Heart left ventricle (tissue), 16 donors: ENCODE results near the gene CTSE. TPM values are rescaled to one million over a fixed set of nuclear protein-coding genes. Genes with fewer than 3 reads are reported as not detected.

Experiments
- ATAC-seq, 4 donors: fragments of 200-7000 bp; cut with Tn5 transposase; one replicate each; pipeline ENCODE4 v1.9.1; 2020 to 2022; ENCODE audit warnings: moderate library complexity in 4 of 4, mild to moderate bottlenecking in 3 of 4, moderate number of reproducible peaks in 1 of 4
- DNase-seq, 5 donors: peaks; one replicate each; pipeline ENCODE4 v3.0.0-alpha.2; 2020
- H3K27ac ChIP-seq, 12 donors: fragments of 200-600 bp; sonication (generic) in 4 of 12; one replicate each; pipeline versions ENCODE4 v1.5.0 to v1.8.0; 2016 to 2022; ENCODE audit warnings: mild to moderate bottlenecking in 2 of 12
- H3K27me3 ChIP-seq, 9 donors: fragments of 200-600 bp; sonication (generic) in 2 of 9; one replicate each; pipeline versions ENCODE4 v1.5.1 to v1.8.0; 2016 to 2022; ENCODE audit warnings: mild to moderate bottlenecking in 3 of 9
- H3K36me3 ChIP-seq, 9 donors: fragments of 200-600 bp; sonication (generic) in 2 of 9; one replicate each; pipeline versions ENCODE4 v1.5.0 to v1.8.0; 2018 to 2022; ENCODE audit warnings: mild to moderate bottlenecking in 2 of 9
- H3K4me1 ChIP-seq, 12 donors: fragments of 200-600 bp; sonication (generic) in 4 of 12; one replicate each; pipeline versions ENCODE4 v1.5.0 to v1.8.0; 2016 to 2022; ENCODE audit warnings: mild to moderate bottlenecking in 3 of 12
- H3K4me3 ChIP-seq, 12 donors: fragments of 200-600 bp; sonication (generic) in 4 of 12; one replicate each; pipeline versions ENCODE4 v1.5.0 to v1.8.0; 2017 to 2022; ENCODE audit warnings: mild to moderate bottlenecking in 9 of 12, moderate library complexity in 4 of 12
- H3K9me3 ChIP-seq, 12 donors: fragments of 200-600 bp; sonication (generic) in 4 of 12; one replicate each; pipeline versions ENCODE4 v1.5.0 to v1.8.0; 2016 to 2022; ENCODE audit warnings: mild to moderate bottlenecking in 1 of 12
- CTCF ChIP-seq, 12 donors: fragments of 200-600 bp; sonication (generic) in 4 of 12; IDR thresholded peaks; one replicate each; pipeline versions ENCODE4 v1.5.0 to v1.8.0; 2018 to 2022; ENCODE audit warnings: antibody characterized with exemption in 12 of 12, mild to moderate bottlenecking in 5 of 12
- POLR2A ChIP-seq, 2 donors: fragments of 450-650 bp; IDR thresholded peaks; one replicate each; pipeline ENCODE4 v1.6.1; 2017; ENCODE audit warnings: antibody characterized with exemption in 2 of 2, mild to moderate bottlenecking in 2 of 2, moderate library complexity in 2 of 2
- WGBS, 4 donors: extraction: QIAGEN DNeasy Blood & Tissue Kit in 2 of 4; methylation state at CpG; one replicate each; pipeline versions ENCODE4 v1.1.5 to v1.1.7; 2013 to 2018; 5-methylcytosine and 5-hydroxymethylcytosine counted together
- intact Hi-C, 10 donors: fragments of 100-400 bp; cut with DNase I; formaldehyde crosslinking; loops; one replicate each; pipeline versions ENCODE4 v1.11.1 to v1.14.2; 2022
- polyA plus RNA-seq, 2 donors: library from polyadenylated mRNA; stranded (reverse); fragments of 200-250 nt; gene quantifications; one replicate each; pipeline ENCODE4 v1.2.3, GENCODE V29; 2013
- total RNA-seq, 9 donors: library from RNA; depleted of rRNA in 2 of 9; stranded (reverse); fragments of >200 nt in 2 of 9; fragmentation: NEBNext Ultra II Directional in 3 of 9; extraction: Animal tissue kit (Norgen Biotek cat#: 25700) in 3 of 9; gene quantifications; one replicate each; pipeline versions ENCODE4 v1.1.0 to v1.2.4, GENCODE V29; 2016 to 2023
- donor health status: ischemic (EF 13 %, LVEDD 7.1; RV severe dilation, severe dysfunction).
- donor health status: healthy with polysubstance abuse.
- donor health status: DM: no; HTN: yes; CAD: no.
- donor health status: DM: no; HTN: no; CAD: no.
- donor health status: ischemic (EF 25% LVEDD 6.9; RV normal size, moderate dysfunction).
- donor health status: ischemic (EF 25% LVEDD 5.7; RV mildly dilated, moderate dysfunction).
- donor health status: healthy.
- donor health status: DM: yes; HTN: yes; CAD: no.
- donor health status: ischemic (EF 35%, LVEDD 5.7; RV mildly dilated, moderate dysfunction).
- donor health status: nonischemic (EF 11% LVEDD 7.7; RV severe dilation, severe dysfunction).
- donor health status: DM: yes; HTN: yes; CAD: no.
- donor health status: PGD.
- donor health status: ischemic (EF 29% LVEDD 5.4; RV normal size, mild dysfunction).
- donor health status: nonischemic (EF 23%, LVEDD 6.1; RV moderate dilation, normal function).

The CTSE gene
- total and polyA plus RNA-seq, 11 donors = 2.2 TPM; not detected in 10

GRCh38 chr1:206003854-206004800 lies 19.6 kb downstream of the CTSE start:
- H3K4me1 ChIP-seq = peaks cover 0 to 55% (median 13%) of the 10 kb centered on the region in 12 donors
- WGBS, 4 donors = 93 to 96% (median 94%) methylated on average over 7 of the region's 7 CpGs
- H3K27ac ChIP-seq = no peak overlapping the region
- no peaks in the 10 kb centered on the region for H3K36me3 ChIP-seq
- H3K27me3 ChIP-seq = no peaks in the 10 kb centered on the region
- no peaks in the 10 kb centered on the region for H3K9me3 ChIP-seq
- no peak overlapping the region for H3K4me3 ChIP-seq
- DNase-seq (no peak), ATAC-seq (no peak)
- TF ChIP-seq CTCF (IDR thresholded peaks at IDR 0.05) (no peak), POLR2A (IDR thresholded peaks at IDR 0.05) (no peak)
- intact Hi-C loops = no loop called here

- peaks cover 0 to 55% (median 13%) of the 10 kb centered on the region in 12 donors for H3K4me1 ChIP-seq
- no peaks in the 10 kb centered on the region for H3K9me3 ChIP-seq
- intact Hi-C loops = no loop called here
- no peaks in the 10 kb centered on the region for H3K36me3 ChIP-seq
- DNase-seq (peak; percentile 37 to 80 (median 76)), ATAC-seq (peak; percentile 72 to 84 (median 76))
- peak within 1 kb of the TSS in 10 of 12 donors; percentile 32 to 80 (median 61) for H3K27ac ChIP-seq
- WGBS, 4 donors = 24 to 53% (median 37%) methylated on average over 8 to 12 of the region's 12 CpGs
- H3K4me3 ChIP-seq = peak within 1 kb of the TSS in 10 of 12 donors; percentile 17 to 58 (median 46)
- no peaks in the 10 kb centered on the region for H3K27me3 ChIP-seq
- TF ChIP-seq CTCF (IDR thresholded peaks at IDR 0.05) (no peak), POLR2A (IDR thresholded peaks at IDR 0.05) (no peak)
Measured at GRCh38 chr1:206002871-206003801, 20.6 kb downstream of the CTSE start, which contains the start of gene RAB7B. Gene RAB7B, minus strand, starts transcription at chr1:206003395. Its CDS starts 9,260 bp downstream, at chr1:205994135.

- H3K27me3 ChIP-seq = no peaks in the 10 kb centered on the region
- peak overlapping the region in 3 of 12 donors; percentile 7 to 74 (median 62) for H3K27ac ChIP-seq
- peaks cover 0 to 55% (median 13%) of the 10 kb centered on the region in 12 donors for H3K4me1 ChIP-seq
- H3K9me3 ChIP-seq = no peaks in the 10 kb centered on the region
- DNase-seq (peak in 1 of 5 donors; percentile 18), ATAC-seq (no peak)
- H3K4me3 ChIP-seq = peak overlapping the region in 8 of 12 donors; percentile 39 to 58 (median 48)
- intact Hi-C loops = no loop called here
- 88 to 100% (median 94%) methylated on average over 3 of the region's 3 CpGs for WGBS, 4 donors
- TF ChIP-seq CTCF (IDR thresholded peaks at IDR 0.05) = no peak
- TF ChIP-seq POLR2A (IDR thresholded peaks at IDR 0.05) = no peak
- H3K36me3 ChIP-seq = no peaks in the 10 kb centered on the region
Measured at GRCh38 chr1:206002160-206002559, 21.5 kb downstream of the CTSE start.
